GM19468 (cell line): Measurements from ENCODE around the gene FAM110D.

ENCODE experiments used
- ATAC-seq: cut with Tn5 transposase; IDR thresholded peaks from one replicate; pipeline ENCODE4 v1.9.1; 2021; ENCODE audit warnings: mild to moderate bottlenecking, moderate library complexity, moderate number of reproducible peaks; ENCODE audit not compliant: unreplicated experiment; ENCODE audit errors: extremely low read depth

Gene FAM110D

GRCh38 chr1:26127235-26128163 lies 31.4 kb upstream of the FAM110D start:
- ATAC-seq: no peak

- no peak for ATAC-seq
Measured at GRCh38 chr1:26129778-26130177, 29.1 kb upstream of the FAM110D start.

GRCh38 chr1:26130695-26131094 lies 28.2 kb upstream of the FAM110D start:
- no peak for ATAC-seq

GRCh38 chr1:26132128-26132833 lies 26.6 kb upstream of the FAM110D start:
- no peak for ATAC-seq

- ATAC-seq: no peak
Measured at GRCh38 chr1:26132834-26133167, 26.1 kb upstream of the FAM110D start.

GRCh38 chr1:26134466-26134865 lies 24.4 kb upstream of the FAM110D start:
- no peak for ATAC-seq

GRCh38 chr1:26138974-26139558 lies 19.8 kb upstream of the FAM110D start:
- no peak for ATAC-seq

- no peak for ATAC-seq
Measured at GRCh38 chr1:26142159-26142558, 16.7 kb upstream of the FAM110D start.

GRCh38 chr1:26145041-26145959 lies 13.6 kb upstream of the FAM110D start:
- ATAC-seq: no peak

- ATAC-seq: no peak
Measured at GRCh38 chr1:26145960-26146294, 13.0 kb upstream of the FAM110D start.

GRCh38 chr1:26148887-26149286 lies 10.0 kb upstream of the FAM110D start:
- no peak for ATAC-seq

- no peak for ATAC-seq
Measured at GRCh38 chr1:26153966-26154532, 4.8 kb upstream of the FAM110D start.

- no peak for ATAC-seq
Measured at GRCh38 chr1:26154750-26155149, 4.1 kb upstream of the FAM110D start.

GRCh38 chr1:26155370-26156284 lies 3.3 kb upstream of the FAM110D start:
- no peak for ATAC-seq

- ATAC-seq: no peak
Measured at GRCh38 chr1:26156285-26157038, 2.4 kb upstream of the FAM110D start.

- no peak for ATAC-seq
Measured at GRCh38 chr1:26158271-26158907, 490 bp upstream of the FAM110D start.

GRCh38 chr1:26159743-26160039 lies 812 bp downstream of the FAM110D start:
- no peak for ATAC-seq
